Trophoblast cell (in vitro differentiated cells and primary cell): ENCODE measurements around the gene RPTOR.

Experiments used
- DNase-seq, 2 donors: peaks; one replicate each; pipeline ENCODE4 v3.0.0-alpha.2; 2016
- H2AFZ ChIP-seq: 2 replicates; pipeline ENCODE4 v1.6.1; 2013; ENCODE audit warnings: low read length, moderate library complexity, mild to moderate bottlenecking; ENCODE audit not compliant: insufficient read depth, poor library complexity
- H2AK5ac ChIP-seq: 2 replicates; pipeline ENCODE4 v1.6.1; 2013; ENCODE audit warnings: mild to moderate bottlenecking, low read length
- H2BK120ac ChIP-seq: 2 replicates; pipeline ENCODE4 v1.6.1; 2013; ENCODE audit warnings: low read length, mild to moderate bottlenecking, moderate library complexity; ENCODE audit not compliant: insufficient read depth, poor library complexity
- H2BK12ac ChIP-seq: 2 replicates; pipeline ENCODE4 v1.6.1; 2013; ENCODE audit warnings: mild to moderate bottlenecking, low read length, moderate library complexity
- H2BK5ac ChIP-seq: 2 replicates; pipeline ENCODE4 v1.6.1; 2013; ENCODE audit warnings: low read length, low read depth, moderate library complexity, mild to moderate bottlenecking; ENCODE audit not compliant: poor library complexity
- H3K14ac ChIP-seq: 2 replicates; pipeline ENCODE4 v1.6.1; 2013; ENCODE audit warnings: mild to moderate bottlenecking, low read length
- H3K18ac ChIP-seq: 2 replicates; pipeline ENCODE4 v1.6.1; 2013; ENCODE audit warnings: mild to moderate bottlenecking, low read length
- H3K23ac ChIP-seq: 2 replicates; pipeline ENCODE4 v1.6.1; 2013; ENCODE audit warnings: low read length
- H3K27ac ChIP-seq: 2 replicates; pipeline ENCODE4 v1.5.1; 2013; ENCODE audit warnings: low read depth, mild to moderate bottlenecking, inconsistent platforms, low read length, moderate library complexity
- H3K27me3 ChIP-seq: 2 replicates; pipeline ENCODE4 v1.6.1; 2013; ENCODE audit warnings: inconsistent platforms, mild to moderate bottlenecking, low read length, moderate library complexity; ENCODE audit not compliant: insufficient read depth
- H3K36me3 ChIP-seq, 2 experiments: 1 replicate in 1 of 2; 2 replicates in 1 of 2; pipeline ENCODE4 v1.6.1; 2013; ENCODE audit warnings: low read length in 2 of 2, mild to moderate bottlenecking in 2 of 2, moderate library complexity in 1 of 2; ENCODE audit not compliant: insufficient read depth in 2 of 2, control insufficient read depth in 1 of 2
- H3K4ac ChIP-seq: 2 replicates; pipeline ENCODE4 v1.6.1; 2013; ENCODE audit warnings: low read depth, mild to moderate bottlenecking, low read length, moderate library complexity
- H3K4me1 ChIP-seq, 2 experiments: 1 replicate in 1 of 2; 2 replicates in 1 of 2; pipeline ENCODE4 v1.6.1; 2013; ENCODE audit warnings: low read length in 2 of 2, mild to moderate bottlenecking in 2 of 2, moderate library complexity in 1 of 2; ENCODE audit not compliant: insufficient read depth in 2 of 2, control insufficient read depth in 1 of 2
- H3K4me2 ChIP-seq: 2 replicates; pipeline ENCODE4 v1.6.1; 2013; ENCODE audit warnings: inconsistent platforms, mild to moderate bottlenecking, low read length, moderate library complexity
- H3K4me3 ChIP-seq: 2 replicates; pipeline ENCODE4 v1.5.1; 2013; ENCODE audit warnings: mild to moderate bottlenecking, low read depth, low read length, inconsistent platforms
- H3K79me1 ChIP-seq: one replicate; pipeline ENCODE4 v1.6.1; 2013; ENCODE audit warnings: low read length
- H3K79me2 ChIP-seq: 2 replicates; pipeline ENCODE4 v1.6.1; 2013; ENCODE audit warnings: low read length, mild to moderate bottlenecking; ENCODE audit not compliant: control insufficient read depth, insufficient read depth, poor library complexity
- H3K9ac ChIP-seq: 2 replicates; pipeline ENCODE4 v1.6.1; 2013; ENCODE audit warnings: mild to moderate bottlenecking, low read length
- H3K9me3 ChIP-seq: 2 replicates; pipeline ENCODE4 v1.6.1; 2013; ENCODE audit warnings: low read depth, mild to moderate bottlenecking, control low read depth, inconsistent platforms, low read length; ENCODE audit not compliant: insufficient read depth
- H4K12ac ChIP-seq: 2 replicates; pipeline ENCODE4 v1.6.1; 2013; ENCODE audit warnings: low read depth, mild to moderate bottlenecking, low read length, moderate library complexity
- H4K8ac ChIP-seq: 2 replicates; pipeline ENCODE4 v1.6.1; 2013; ENCODE audit warnings: low read depth, mild to moderate bottlenecking, low read length, moderate library complexity
- H4K91ac ChIP-seq: one replicate; pipeline ENCODE4 v1.6.1; 2013; ENCODE audit warnings: low read depth, mild to moderate bottlenecking, low read length, moderate library complexity
- WGBS: extraction: QIAGEN DNeasy Blood & Tissue Kit; methylation state at CpG from one replicate; pipeline ENCODE4 v1.1.7; 2013; ENCODE audit warnings: missing lambda C conversion rate; ENCODE audit not compliant: insufficient read length, insufficient coverage; ENCODE audit errors: extremely low coverage; 5-methylcytosine and 5-hydroxymethylcytosine counted together

RPTOR gene

DNA sequence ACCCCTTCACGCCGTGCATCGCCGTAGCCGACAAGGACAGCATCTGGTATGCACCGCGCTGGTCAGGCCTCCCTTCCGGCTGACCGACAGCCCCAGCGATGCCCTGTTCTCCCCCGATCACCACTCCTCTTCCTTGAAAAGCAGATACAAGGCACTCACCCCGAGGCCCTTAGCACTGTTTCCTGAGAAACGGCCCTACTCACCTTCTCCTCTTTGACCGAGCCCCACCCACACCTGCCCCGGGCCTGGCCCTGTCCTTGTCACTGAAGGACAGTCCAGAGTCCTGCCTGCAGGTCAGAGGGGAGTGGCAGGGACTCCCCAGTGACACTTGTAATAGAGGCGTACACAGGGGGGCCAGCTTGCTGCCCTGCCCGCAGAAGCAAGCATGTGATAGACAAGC lies 401.1 kb downstream of the RPTOR start:
- Histone ChIP-seq H3K79me2 (no peaks in the 10 kb centered on the region), H4K12ac (no peak overlapping the region), H3K14ac (no peak overlapping the region), H3K4ac (no peak overlapping the region), H3K27me3 (no peaks in the 10 kb centered on the region), H3K9me3 (peaks cover 4% of the 10 kb centered on the region), H3K18ac (no peak overlapping the region), H2BK12ac (no peak overlapping the region), H2AFZ (no peak overlapping the region), H4K8ac (no peak overlapping the region), H3K27ac (no peak overlapping the region), H2BK5ac (no peak overlapping the region), H3K4me1 (no peaks in the 10 kb centered on the region), H3K4me2 (no peak overlapping the region), H3K9ac (no peak overlapping the region), H2AK5ac (no peak overlapping the region), H2BK120ac (no peak overlapping the region), H3K4me3 (no peak overlapping the region), H3K23ac (no peak overlapping the region), H3K79me1 (no peaks in the 10 kb centered on the region), H3K36me3 (peaks cover 18 to 42% of the 10 kb centered on the region in 2 experiments), H4K91ac (no peak overlapping the region)
- no peak for DNase-seq
- WGBS, result no CpG with 5 or more reads among the region's 17 CpGs

DNA sequence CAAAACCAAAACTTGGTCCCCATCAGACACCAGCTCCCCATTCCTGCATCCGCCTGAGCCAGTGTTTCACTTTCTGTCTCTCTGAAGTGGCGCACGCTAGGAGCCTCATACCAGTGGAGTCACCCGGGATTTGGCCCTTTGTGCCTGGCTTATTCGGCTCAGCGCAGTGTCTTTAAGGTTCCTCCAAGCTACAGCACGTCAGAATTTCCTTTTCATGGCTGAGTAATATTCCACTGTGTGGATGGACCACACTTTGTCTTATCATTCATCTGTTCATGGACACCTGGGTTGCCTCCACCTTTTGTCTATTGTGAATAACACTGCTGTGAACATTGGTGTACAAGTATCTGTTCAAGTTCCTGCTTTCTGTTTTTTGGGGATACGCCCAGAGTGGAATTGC lies 401.8 kb downstream of the RPTOR start:
- Histone ChIP-seq H2AFZ (no peak overlapping the region), H2BK5ac (no peak overlapping the region), H3K27ac (no peak overlapping the region), H3K4me3 (no peak overlapping the region), H4K91ac (no peak overlapping the region), H3K79me1 (no peaks in the 10 kb centered on the region), H4K8ac (no peak overlapping the region), H3K14ac (no peak overlapping the region), H3K4ac (no peak overlapping the region), H3K9me3 (peaks cover 4% of the 10 kb centered on the region), H2AK5ac (no peak overlapping the region), H4K12ac (no peak overlapping the region), H3K79me2 (no peaks in the 10 kb centered on the region), H3K4me2 (no peak overlapping the region), H3K27me3 (no peaks in the 10 kb centered on the region), H3K36me3 (peaks cover 24 to 40% of the 10 kb centered on the region in 2 experiments), H3K23ac (no peak overlapping the region), H3K18ac (no peak overlapping the region), H2BK120ac (no peak overlapping the region), H3K9ac (no peak overlapping the region), H2BK12ac (no peak overlapping the region), H3K4me1 (no peaks in the 10 kb centered on the region)
- no CpG with 5 or more reads among the region's 8 CpGs for WGBS
- no peak for DNase-seq

DNA sequence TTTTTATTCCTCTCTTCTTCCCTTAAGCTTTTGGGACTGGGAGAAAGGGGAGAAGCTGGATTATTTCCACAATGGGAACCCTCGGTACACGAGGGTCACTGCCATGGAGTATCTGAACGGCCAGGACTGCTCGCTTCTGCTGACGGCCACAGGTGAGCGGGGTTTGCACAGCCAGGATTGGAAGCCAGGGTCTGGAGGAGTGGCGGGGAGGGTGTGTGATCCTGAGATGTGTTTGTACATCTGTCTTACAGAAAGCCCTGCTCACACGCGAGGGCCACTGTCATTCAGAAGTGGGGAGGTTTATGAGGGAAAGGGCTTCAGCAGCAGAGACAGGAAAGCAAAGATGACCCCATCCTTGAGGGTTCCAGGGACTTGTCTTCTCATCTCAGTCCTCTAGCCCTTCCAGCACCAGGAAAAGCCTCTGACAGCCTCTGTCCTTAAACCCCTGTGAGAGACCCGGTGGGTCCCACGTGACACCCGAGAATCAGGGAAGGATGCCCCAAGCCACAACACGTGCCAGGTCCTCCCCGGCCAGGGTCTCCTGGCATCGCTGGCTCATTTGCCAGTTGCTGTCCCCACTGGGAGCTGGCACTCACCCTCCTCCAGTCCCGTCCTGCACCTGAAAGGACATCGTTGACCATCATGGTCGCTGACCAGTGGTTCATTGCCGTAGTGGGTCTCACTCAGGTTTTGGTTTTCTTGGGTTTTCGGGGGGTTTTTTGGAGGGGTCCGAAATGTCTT lies 402.7 kb downstream of the RPTOR start:
- no CpG with 5 or more reads among the region's 21 CpGs for WGBS

DNA sequence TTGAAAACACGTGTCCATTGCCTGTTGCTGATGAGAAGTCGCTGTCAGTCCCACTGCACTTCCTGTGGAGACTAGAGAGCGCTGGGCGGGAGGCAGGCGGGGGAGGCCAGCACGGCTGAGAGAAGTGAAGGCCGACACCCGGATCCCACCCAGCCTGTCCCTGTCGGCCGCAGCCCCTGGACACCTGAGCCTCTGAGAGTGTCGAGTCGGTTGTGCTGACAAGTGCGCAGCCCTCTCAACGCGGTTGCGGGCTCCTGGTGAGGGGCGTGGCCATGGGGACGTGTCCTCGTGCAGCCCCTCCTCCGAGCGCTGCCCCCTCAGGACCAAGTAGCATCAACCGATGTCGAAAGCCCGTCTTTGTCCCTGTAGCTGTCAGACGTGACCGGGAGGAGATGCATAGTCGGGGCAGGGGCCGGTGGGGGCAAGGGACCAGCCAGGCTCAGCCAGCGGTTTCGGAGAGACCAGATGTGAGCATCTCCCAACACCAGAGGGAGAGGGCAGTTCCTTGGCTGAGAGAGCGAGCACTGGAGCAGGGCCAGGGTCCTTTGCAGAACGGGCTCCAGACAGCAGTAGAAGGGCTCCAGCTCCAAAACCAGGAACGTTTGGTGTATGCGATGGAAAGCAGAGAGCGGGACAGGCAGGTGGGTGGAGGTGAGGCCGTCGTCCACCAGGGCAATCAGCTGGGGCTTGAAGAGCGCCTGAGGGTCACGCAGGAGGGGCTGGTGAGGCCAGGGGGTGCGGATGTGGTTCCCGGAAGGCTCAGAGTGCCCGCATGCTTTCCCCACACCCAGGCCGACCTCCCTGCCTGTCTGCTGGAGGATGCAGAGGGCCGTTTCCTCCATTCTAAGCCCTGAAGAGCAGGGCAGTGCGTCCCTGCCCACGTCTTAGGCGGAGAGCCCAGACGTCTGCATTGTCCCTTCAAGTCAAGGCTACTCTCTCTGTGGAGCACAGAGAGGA lies 403.7 kb downstream of the RPTOR start:
- peaks cover 3% of the 10 kb centered on the region for H3K9me3 ChIP-seq
- no peak for DNase-seq
- H3K4me1 ChIP-seq, result no peaks in the 10 kb centered on the region
- no peak overlapping the region for H2BK5ac ChIP-seq
- no peak overlapping the region for H3K4me3 ChIP-seq
- no peaks in the 10 kb centered on the region for H3K79me2 ChIP-seq
- H3K36me3 ChIP-seq, result peaks cover 24 to 37% of the 10 kb centered on the region in 2 experiments
- no peak overlapping the region for H4K12ac ChIP-seq
- no peaks in the 10 kb centered on the region for H3K79me1 ChIP-seq
- no peak overlapping the region for H2AFZ ChIP-seq
- no peak overlapping the region for H3K27ac ChIP-seq
- H3K4ac ChIP-seq, result no peak overlapping the region
- H2AK5ac ChIP-seq, result no peak overlapping the region
- no peaks in the 10 kb centered on the region for H3K27me3 ChIP-seq
- no peak overlapping the region for H2BK120ac ChIP-seq
- H3K4me2 ChIP-seq, result no peak overlapping the region
- no peak overlapping the region for H3K14ac ChIP-seq
- no CpG with 5 or more reads among the region's 48 CpGs for WGBS
- H4K91ac ChIP-seq, result no peak overlapping the region
- no peak overlapping the region for H3K18ac ChIP-seq
- no peak overlapping the region for H3K23ac ChIP-seq
- no peak overlapping the region for H4K8ac ChIP-seq
- H3K9ac ChIP-seq, result no peak overlapping the region
- no peak overlapping the region for H2BK12ac ChIP-seq

More for the DNA sequence above, 402.7 kb downstream of the RPTOR start:
- Histone ChIP-seq H2BK12ac (no peak overlapping the region), H4K12ac (no peak overlapping the region), H3K27ac (no peak overlapping the region), H4K91ac (no peak overlapping the region), H3K36me3 (peaks cover 24 to 37% of the 10 kb centered on the region in 2 experiments), H3K4me3 (no peak overlapping the region), H3K23ac (no peak overlapping the region), H2BK5ac (no peak overlapping the region), H3K9me3 (peaks cover 3% of the 10 kb centered on the region), H4K8ac (no peak overlapping the region), H2BK120ac (no peak overlapping the region), H3K14ac (no peak overlapping the region), H3K27me3 (no peaks in the 10 kb centered on the region), H3K9ac (no peak overlapping the region), H3K79me2 (no peaks in the 10 kb centered on the region), H3K18ac (no peak overlapping the region), H3K4me2 (no peak overlapping the region), H3K79me1 (no peaks in the 10 kb centered on the region), H3K4ac (no peak overlapping the region), H2AFZ (no peak overlapping the region), H2AK5ac (no peak overlapping the region), H3K4me1 (no peaks in the 10 kb centered on the region)
- DNase-seq, result no peak
